ENCODE measurements around the gene CARNS1.
A peak's percentile ranks its signal among the peaks of the same experiment; 100 is the strongest.

Gene CARNS1

DNA sequence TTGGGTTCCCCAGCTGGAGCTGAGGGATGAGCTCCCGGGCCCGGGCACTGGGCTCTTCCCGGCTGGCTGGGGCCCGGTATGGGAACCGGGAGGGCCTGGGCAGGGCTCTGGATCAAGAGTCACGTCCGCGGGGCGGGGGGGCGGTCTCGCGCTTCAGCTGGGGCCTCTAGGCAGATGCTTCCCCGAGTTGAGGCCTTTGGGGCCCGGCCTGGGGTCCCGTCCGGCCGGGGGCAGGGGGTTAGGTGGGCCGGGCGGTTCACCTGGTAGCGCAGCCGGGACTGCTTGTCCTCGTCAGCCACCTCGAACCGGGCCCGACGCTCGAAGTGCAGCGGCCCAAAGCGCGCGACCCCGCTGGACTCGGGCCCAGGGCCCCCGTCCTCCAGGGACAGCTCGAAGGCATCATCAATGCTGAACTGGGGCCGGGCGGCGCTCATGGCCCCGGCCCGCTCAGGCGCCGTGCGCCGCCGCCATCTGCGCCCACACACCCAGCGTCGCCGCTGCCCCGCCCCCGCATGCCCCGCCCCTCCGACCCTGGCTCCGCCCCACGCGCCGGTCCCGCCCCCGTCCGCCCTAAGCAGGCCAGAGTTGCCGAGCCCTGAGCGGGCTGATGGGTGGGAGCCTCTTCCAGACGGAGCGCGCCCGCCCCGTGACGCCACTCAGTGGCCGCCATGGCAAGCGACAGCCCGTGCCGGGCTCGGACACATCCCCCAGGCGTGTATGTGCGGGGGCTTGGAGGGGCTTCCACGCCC is 53.5 kb downstream of the CARNS1 start, which contains the start of gene TMEM134:
TMEM134 (minus strand) TSS at position 493 of the 749 bp plus-strand sequence; CDS start at position 434, 59 bp downstream.
- DNase-seq, result peak; percentile 94

DNA sequence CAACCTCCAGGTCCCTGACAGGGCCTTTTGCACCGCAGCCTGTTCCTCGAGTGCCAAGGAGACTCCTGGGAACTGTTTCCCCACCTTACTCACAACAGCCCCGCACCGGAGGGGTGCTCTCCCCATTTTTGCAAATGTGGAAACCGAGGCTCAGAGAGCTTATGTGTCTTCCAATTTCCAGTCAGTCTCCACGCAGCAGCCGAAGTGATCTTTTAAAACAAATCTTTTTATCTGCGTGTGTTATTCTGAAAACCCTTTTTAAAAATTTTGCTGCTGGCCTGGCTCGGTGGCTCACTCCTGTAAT is 54.0 kb downstream of the CARNS1 start:
- no peak for DNase-seq

DNA sequence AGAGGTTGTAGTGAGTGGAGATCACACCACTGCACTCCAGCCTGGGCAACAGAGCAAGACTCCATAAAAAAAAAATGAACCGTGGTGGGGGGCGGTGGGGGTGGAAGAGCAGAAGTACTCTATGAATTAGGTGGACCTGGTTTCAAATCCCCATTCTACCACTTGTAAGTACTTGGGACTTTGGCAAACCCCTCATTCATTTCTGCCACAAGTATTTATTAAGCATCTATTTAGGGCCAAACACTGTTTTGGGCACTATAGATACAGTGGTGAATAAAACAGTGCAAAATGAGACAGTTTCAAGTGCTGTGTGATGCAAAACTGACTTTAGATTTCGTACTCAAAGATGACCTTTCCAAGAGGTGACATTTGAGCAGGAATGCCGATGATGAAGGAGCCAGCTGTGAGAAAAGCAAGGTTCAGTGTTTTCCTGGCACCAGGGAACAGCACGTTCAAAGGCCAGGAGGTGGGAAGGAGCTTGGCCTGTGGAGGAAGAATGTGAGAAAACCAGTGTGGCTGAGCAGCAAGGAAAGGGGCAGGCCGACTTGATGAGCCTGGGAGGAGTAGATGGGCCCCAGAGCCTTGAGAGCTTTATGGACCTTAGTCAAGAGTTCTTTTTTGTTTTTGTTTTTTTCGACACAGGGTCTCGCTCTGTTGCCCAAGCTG is 55.0 kb downstream of the CARNS1 start:
- DNase-seq, result no peak

DNA sequence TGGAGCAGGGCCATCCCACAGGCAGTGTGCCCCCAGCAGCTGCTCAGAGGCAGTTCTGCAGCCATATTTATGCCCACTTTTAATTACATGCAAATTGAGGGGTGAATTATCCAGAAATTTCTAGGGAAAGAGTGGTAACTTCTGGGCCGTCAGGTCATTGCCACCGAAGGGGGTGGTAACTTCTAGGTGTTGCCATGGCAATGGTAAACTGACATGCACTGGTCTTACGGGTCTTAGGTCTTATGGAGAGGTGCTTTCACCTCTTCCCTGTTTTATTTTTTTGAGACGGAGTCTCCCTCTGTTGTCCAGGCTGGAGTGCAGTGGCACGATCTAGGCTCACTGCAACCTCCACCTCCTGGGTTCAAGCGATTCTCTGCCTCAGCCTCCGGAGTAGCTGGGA is 57.4 kb downstream of the CARNS1 start:
- no peak for DNase-seq

All from midbrain (tissue), 1 donor.